GM23338 (cell line): ENCODE results near the gene PCDHGA8. TPM values are rescaled to one million over a fixed set of nuclear protein-coding genes. Genes with fewer than 3 reads are reported as not detected.
"Not testable (repeated sequence)": the region's sequence is repeated elsewhere in the genome, so short reads cannot be mapped to it uniquely, and the experiment has no call there.

ENCODE experiments used
- ATAC-seq: fragments of 200-7000 bp; cut with Tn5 transposase; 3 replicates; pipeline ENCODE4 v1.9.1; 2020
- DNase-seq: peaks from one replicate; pipeline ENCODE4 v3.0.0-alpha.2; 2015; ENCODE audit warnings: low spot score
- H2AFZ ChIP-seq: fragments of 200-600 bp; sonication (generic); 2 replicates; pipeline ENCODE4 v1.8.0; 2016; ENCODE audit warnings: antibody characterized with exemption, mild to moderate bottlenecking, moderate library complexity
- H3F3A ChIP-seq: fragments of 200-600 bp; sonication (generic); replicated peaks from 2 replicates; pipeline ENCODE4 v1.8.0; 2017; ENCODE audit warnings: antibody characterized with exemption, mixed run types, low read depth
- H3K27ac ChIP-seq: fragments of 200-600 bp; sonication (generic); 2 replicates; pipeline ENCODE4 v1.6.1; 2016; ENCODE audit warnings: low read depth
- H3K27me3 ChIP-seq: fragments of 200-600 bp; sonication (generic); 2 replicates; pipeline ENCODE4 v1.8.0; 2016; ENCODE audit warnings: mild to moderate bottlenecking, mixed run types, moderate library complexity; ENCODE audit not compliant: insufficient read depth
- H3K36me3 ChIP-seq: fragments of 200-600 bp; sonication (generic); 2 replicates; pipeline ENCODE4 v1.8.0; 2016; ENCODE audit warnings: mild to moderate bottlenecking; ENCODE audit not compliant: insufficient read depth
- H3K4me1 ChIP-seq: fragments of 200-600 bp; sonication (generic); 2 replicates; pipeline ENCODE4 v1.8.0; 2016; ENCODE audit warnings: mild to moderate bottlenecking, moderate library complexity; ENCODE audit not compliant: insufficient read depth
- H3K4me2 ChIP-seq: fragments of 200-600 bp; sonication (generic); 2 replicates; pipeline ENCODE4 v1.7.1; 2017; ENCODE audit warnings: mixed run types
- H3K4me3 ChIP-seq: fragments of 200-600 bp; sonication (generic); 2 replicates; pipeline ENCODE4 v1.6.1; 2016; ENCODE audit warnings: mixed run types
- H3K79me2 ChIP-seq: fragments of 200-600 bp; sonication (generic); replicated peaks from 2 replicates; pipeline ENCODE4 v1.8.0; 2017; ENCODE audit warnings: mild to moderate bottlenecking; ENCODE audit not compliant: insufficient read depth
- H3K9me2 ChIP-seq: fragments of 200-600 bp; sonication (generic); 2 replicates; pipeline ENCODE4 v1.8.0; 2017; ENCODE audit not compliant: insufficient read depth
- H4K20me1 ChIP-seq: fragments of 200-600 bp; sonication (generic); replicated peaks from 2 replicates; pipeline ENCODE4 v1.8.0; 2017; ENCODE audit warnings: mild to moderate bottlenecking; ENCODE audit not compliant: insufficient read depth
- H3K27ac Mint-ChIP-seq: 2 replicates; pipeline ENCODE4 v1.8.0; 2020; ENCODE audit warnings: inconsistent platforms, mild to moderate bottlenecking, moderate library complexity, mixed read lengths
- H3K27me3 Mint-ChIP-seq: 3 replicates; pipeline ENCODE4 v1.8.0; 2022; ENCODE audit warnings: low read depth, mild to moderate bottlenecking, moderate library complexity, mixed read lengths, inconsistent platforms; ENCODE audit not compliant: insufficient read depth, poor library complexity
- H3K36me3 Mint-ChIP-seq: 3 replicates; pipeline ENCODE4 v1.8.0; 2021; ENCODE audit warnings: low read depth, mild to moderate bottlenecking, inconsistent platforms, moderate library complexity, mixed read lengths
- H3K4me1 Mint-ChIP-seq: 3 replicates; pipeline ENCODE4 v1.8.0; 2020; ENCODE audit warnings: mild to moderate bottlenecking, inconsistent platforms, mixed read lengths
- H3K4me3 Mint-ChIP-seq: 3 replicates; pipeline ENCODE4 v1.8.0; 2021; ENCODE audit warnings: moderate library complexity, mild to moderate bottlenecking, inconsistent platforms, mixed read lengths
- H3K9me3 Mint-ChIP-seq: 3 replicates; pipeline ENCODE4 v1.8.0; 2020; ENCODE audit warnings: moderate library complexity, mild to moderate bottlenecking, inconsistent platforms, mixed read lengths
- CREB1 ChIP-seq: fragments of 250-450 bp; sonication (Bioruptor Pico); IDR thresholded peaks from 2 replicates; pipeline ENCODE4 v1.5.0; 2020; ENCODE audit warnings: low read depth, mild to moderate bottlenecking, moderate library complexity
- EZH2 ChIP-seq: fragments of 200-600 bp; sonication (generic); IDR thresholded peaks from one replicate; pipeline ENCODE4 v1.8.0; 2017; ENCODE audit warnings: antibody characterized with exemption, mild to moderate bottlenecking, low read depth; ENCODE audit not compliant: unreplicated experiment
- NANOG ChIP-seq: IDR thresholded peaks from 2 replicates; pipeline ENCODE4 v1.6.1; 2016; ENCODE audit warnings: antibody characterized with exemption, borderline replicate concordance
- ZNF331 ChIP-seq: fragments of 250-450 bp; sonication (Bioruptor Pico); IDR thresholded peaks from 2 replicates; pipeline ENCODE4 v1.5.0; 2020; ENCODE audit warnings: low read depth, mild to moderate bottlenecking, moderate library complexity
- polyA plus RNA-seq: library from polyadenylated mRNA; unstranded; fragments of >200 nt; fragmentation: Nextera tagmentation; extraction: Ambion mirVana; gene quantifications from 2 replicates; pipeline ENCODE4 v1.2.1, GENCODE V29; 2016
- total RNA-seq: library from RNA; depleted of rRNA; stranded (reverse); fragments of >200 nt; shearing (Covaris generic); gene quantifications from 2 replicates; pipeline ENCODE4 v1.2.3, GENCODE V29; 2014
- TF ChIP-seq, protein P1 (sequence below): fragments of 250-450 bp; sonication (Bioruptor Pico); IDR thresholded peaks from 2 replicates; pipeline ENCODE4 v1.5.0; 2020; ENCODE audit warnings: mild to moderate bottlenecking, moderate library complexity
- TF ChIP-seq, protein P2 (sequence below): IDR thresholded peaks from 2 replicates; pipeline ENCODE4 v1.6.1; 2016; ENCODE audit warnings: antibody characterized with exemption

Gene PCDHGA8
- total and polyA plus RNA-seq, 2 experiments from 2014 or later: 1.1 to 5.3 TPM

- TF ChIP-seq, protein P1, sequence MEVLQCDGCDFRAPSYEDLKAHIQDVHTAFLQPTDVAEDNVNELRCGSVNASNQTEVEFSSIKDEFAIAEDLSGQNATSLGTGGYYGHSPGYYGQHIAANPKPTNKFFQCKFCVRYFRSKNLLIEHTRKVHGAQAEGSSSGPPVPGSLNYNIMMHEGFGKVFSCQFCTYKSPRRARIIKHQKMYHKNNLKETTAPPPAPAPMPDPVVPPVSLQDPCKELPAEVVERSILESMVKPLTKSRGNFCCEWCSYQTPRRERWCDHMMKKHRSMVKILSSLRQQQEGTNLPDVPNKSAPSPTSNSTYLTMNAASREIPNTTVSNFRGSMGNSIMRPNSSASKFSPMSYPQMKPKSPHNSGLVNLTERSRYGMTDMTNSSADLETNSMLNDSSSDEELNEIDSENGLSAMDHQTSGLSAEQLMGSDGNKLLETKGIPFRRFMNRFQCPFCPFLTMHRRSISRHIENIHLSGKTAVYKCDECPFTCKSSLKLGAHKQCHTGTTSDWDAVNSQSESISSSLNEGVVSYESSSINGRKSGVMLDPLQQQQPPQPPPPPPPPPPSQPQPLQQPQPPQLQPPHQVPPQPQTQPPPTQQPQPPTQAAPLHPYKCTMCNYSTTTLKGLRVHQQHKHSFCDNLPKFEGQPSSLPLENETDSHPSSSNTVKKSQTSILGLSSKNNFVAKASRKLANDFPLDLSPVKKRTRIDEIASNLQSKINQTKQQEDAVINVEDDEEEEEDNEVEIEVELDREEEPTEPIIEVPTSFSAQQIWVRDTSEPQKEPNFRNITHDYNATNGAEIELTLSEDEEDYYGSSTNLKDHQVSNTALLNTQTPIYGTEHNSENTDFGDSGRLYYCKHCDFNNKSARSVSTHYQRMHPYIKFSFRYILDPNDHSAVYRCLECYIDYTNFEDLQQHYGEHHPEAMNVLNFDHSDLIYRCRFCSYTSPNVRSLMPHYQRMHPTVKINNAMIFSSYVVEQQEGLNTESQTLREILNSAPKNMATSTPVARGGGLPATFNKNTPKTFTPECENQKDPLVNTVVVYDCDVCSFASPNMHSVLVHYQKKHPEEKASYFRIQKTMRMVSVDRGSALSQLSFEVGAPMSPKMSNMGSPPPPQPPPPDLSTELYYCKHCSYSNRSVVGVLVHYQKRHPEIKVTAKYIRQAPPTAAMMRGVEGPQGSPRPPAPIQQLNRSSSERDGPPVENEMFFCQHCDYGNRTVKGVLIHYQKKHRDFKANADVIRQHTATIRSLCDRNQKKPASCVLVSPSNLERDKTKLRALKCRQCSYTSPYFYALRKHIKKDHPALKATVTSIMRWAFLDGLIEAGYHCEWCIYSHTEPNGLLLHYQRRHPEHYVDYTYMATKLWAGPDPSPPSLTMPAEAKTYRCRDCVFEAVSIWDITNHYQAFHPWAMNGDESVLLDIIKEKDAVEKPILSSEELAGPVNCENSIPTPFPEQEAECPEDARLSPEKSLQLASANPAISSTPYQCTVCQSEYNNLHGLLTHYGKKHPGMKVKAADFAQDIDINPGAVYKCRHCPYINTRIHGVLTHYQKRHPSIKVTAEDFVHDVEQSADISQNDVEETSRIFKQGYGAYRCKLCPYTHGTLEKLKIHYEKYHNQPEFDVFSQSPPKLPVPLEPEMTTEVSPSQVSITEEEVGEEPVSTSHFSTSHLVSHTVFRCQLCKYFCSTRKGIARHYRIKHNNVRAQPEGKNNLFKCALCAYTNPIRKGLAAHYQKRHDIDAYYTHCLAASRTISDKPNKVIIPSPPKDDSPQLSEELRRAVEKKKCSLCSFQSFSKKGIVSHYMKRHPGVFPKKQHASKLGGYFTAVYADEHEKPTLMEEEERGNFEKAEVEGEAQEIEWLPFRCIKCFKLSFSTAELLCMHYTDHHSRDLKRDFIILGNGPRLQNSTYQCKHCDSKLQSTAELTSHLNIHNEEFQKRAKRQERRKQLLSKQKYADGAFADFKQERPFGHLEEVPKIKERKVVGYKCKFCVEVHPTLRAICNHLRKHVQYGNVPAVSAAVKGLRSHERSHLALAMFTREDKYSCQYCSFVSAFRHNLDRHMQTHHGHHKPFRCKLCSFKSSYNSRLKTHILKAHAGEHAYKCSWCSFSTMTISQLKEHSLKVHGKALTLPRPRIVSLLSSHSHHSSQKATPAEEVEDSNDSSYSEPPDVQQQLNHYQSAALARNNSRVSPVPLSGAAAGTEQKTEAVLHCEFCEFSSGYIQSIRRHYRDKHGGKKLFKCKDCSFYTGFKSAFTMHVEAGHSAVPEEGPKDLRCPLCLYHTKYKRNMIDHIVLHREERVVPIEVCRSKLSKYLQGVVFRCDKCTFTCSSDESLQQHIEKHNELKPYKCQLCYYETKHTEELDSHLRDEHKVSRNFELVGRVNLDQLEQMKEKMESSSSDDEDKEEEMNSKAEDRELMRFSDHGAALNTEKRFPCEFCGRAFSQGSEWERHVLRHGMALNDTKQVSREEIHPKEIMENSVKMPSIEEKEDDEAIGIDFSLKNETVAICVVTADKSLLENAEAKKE (CRISPR knock-in tag): no peak
- no peak for TF ChIP-seq ZNF331 (CRISPR knock-in tag)
- TF ChIP-seq, protein P2, sequence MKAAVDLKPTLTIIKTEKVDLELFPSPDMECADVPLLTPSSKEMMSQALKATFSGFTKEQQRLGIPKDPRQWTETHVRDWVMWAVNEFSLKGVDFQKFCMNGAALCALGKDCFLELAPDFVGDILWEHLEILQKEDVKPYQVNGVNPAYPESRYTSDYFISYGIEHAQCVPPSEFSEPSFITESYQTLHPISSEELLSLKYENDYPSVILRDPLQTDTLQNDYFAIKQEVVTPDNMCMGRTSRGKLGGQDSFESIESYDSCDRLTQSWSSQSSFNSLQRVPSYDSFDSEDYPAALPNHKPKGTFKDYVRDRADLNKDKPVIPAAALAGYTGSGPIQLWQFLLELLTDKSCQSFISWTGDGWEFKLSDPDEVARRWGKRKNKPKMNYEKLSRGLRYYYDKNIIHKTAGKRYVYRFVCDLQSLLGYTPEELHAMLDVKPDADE: no peak
- TF ChIP-seq CREB1 (CRISPR knock-in tag): no peak
- no peak for TF ChIP-seq EZH2
- no peak for TF ChIP-seq NANOG
These were observed 38.9 kb downstream of the PCDHGA8 start (continued) for GRCh38 chr5:141431286-141431685.

- not testable (repeated sequence) for H3K4me1 Mint-ChIP-seq, H3K4me3 Mint-ChIP-seq, H3K4me3 ChIP-seq, H3K27me3 ChIP-seq, H2AFZ ChIP-seq, H3F3A ChIP-seq, H3K4me1 ChIP-seq, DNase-seq, H3K9me2 ChIP-seq, H4K20me1 ChIP-seq, H3K79me2 ChIP-seq, H3K27me3 Mint-ChIP-seq, H3K4me2 ChIP-seq, ATAC-seq, H3K27ac Mint-ChIP-seq, H3K36me3 ChIP-seq, H3K27ac ChIP-seq
- Mint-ChIP-seq H3K9me3 (peaks cover 64% of the 10 kb centered on the region), H3K36me3 (peaks cover 58% of the 10 kb centered on the region)
These were observed 39.9 kb downstream of the PCDHGA8 start for GRCh38 chr5:141432308-141432707.

GRCh38 chr5:141432726-141433125 is 40.3 kb downstream of the PCDHGA8 start:
- peaks cover 54% of the 10 kb centered on the region for H3K36me3 Mint-ChIP-seq
- not testable (repeated sequence) for ATAC-seq

More at GRCh38 chr5:141432726-141433125, 40.3 kb downstream of the PCDHGA8 start:
- H3K27ac Mint-ChIP-seq, H3K4me3 ChIP-seq, H3K4me2 ChIP-seq, H3K4me1 Mint-ChIP-seq, H3K36me3 ChIP-seq, H3K27me3 Mint-ChIP-seq, DNase-seq, H3F3A ChIP-seq, H3K9me2 ChIP-seq, H3K4me1 ChIP-seq, H2AFZ ChIP-seq, H3K27ac ChIP-seq, H3K27me3 ChIP-seq, H4K20me1 ChIP-seq, H3K4me3 Mint-ChIP-seq, H3K79me2 ChIP-seq: not testable (repeated sequence)
- peaks cover 60% of the 10 kb centered on the region for H3K9me3 Mint-ChIP-seq
